ENCODE data around the gene PLCB4. TPM values are rescaled to one million over a fixed set of nuclear protein-coding genes. Genes with fewer than 3 reads are reported as not detected.

The PLCB4 gene
- polyA plus RNA-seq, 1 of the 3 experiments (the other 2 are of a cell fraction), result 5.5 TPM

GRCh38 chr20:9388160-9388812, 319.4 kb downstream of the PLCB4 start:
- Histone ChIP-seq H3K4me3 (ENCODE audit: low read depth in 2 of 2, low read length in 1 of 2) (no peak overlapping the region), H3K9ac (no peak overlapping the region), H3K27ac (ENCODE audit: low read depth in 2 of 2, low read length in 1 of 2) (no peak overlapping the region), H3F3A (replicated peaks; ENCODE audit: insufficient read depth) (no peaks in the 10 kb centered on the region), H4K20me1 (ENCODE audit: insufficient read depth) (no peaks in the 10 kb centered on the region), H3K36me3 (replicated peaks in 1 of 2; ENCODE audit: control insufficient read depth in 1 of 2, insufficient read depth in 2 of 2, low read length in 1 of 2) (peaks cover 20 to 26% of the 10 kb centered on the region in 2 experiments), H3K9me2 (no peaks in the 10 kb centered on the region), H3K4me2 (no peak overlapping the region), H3K4me1 (ENCODE audit: control insufficient read depth in 1 of 2, insufficient read depth in 2 of 2, low read depth in 1 of 2, low read length in 1 of 2) (no peaks in the 10 kb centered on the region), H3K9me3 (no peaks in the 10 kb centered on the region), H2AFZ (ENCODE audit: low read depth) (no peak overlapping the region), H3K27me3 (ENCODE audit: insufficient read depth) (no peaks in the 10 kb centered on the region), H3K79me2 (ENCODE audit: insufficient read depth) (no peaks in the 10 kb centered on the region)
- ChIA-PET CTCF (interaction anchor here (1.0 to 1.5 kb wide), 3 partner anchors 13 to 534 kb away, joined by 3 to 5 read pairs (median 3); no protein-coding TSS in a partner anchor), POLR2A (no interaction called here)
- WGBS (ENCODE audit: low lambda C conversion rate), result 93% methylated on average over 8 of the region's 8 CpGs
- no peak for TF ChIP-seq IRF3 (IDR thresholded peaks at IDR 0.05; ENCODE audit: low read depth, low read length)
- TF ChIP-seq EP300 (IDR thresholded peaks at IDR 0.05; ENCODE audit: borderline replicate concordance in 1 of 2, low read depth in 1 of 2, low read length in 1 of 2), result no peak
- no peak for TF ChIP-seq ZBTB33 (IDR thresholded peaks at IDR 0.05; ENCODE audit: borderline replicate concordance, low read depth)
- TF ChIP-seq SIN3A (IDR thresholded peaks at IDR 0.05; ENCODE audit: borderline replicate concordance, low read depth, low read length), result no peak
- TF ChIP-seq RFX5 (IDR thresholded peaks at IDR 0.05; ENCODE audit: low read length), result no peak
- TF ChIP-seq USF1 (IDR thresholded peaks at IDR 0.05; ENCODE audit: borderline replicate concordance, low read depth), result no peak
- TF ChIP-seq JUND (IDR thresholded peaks at IDR 0.05), result no peak
- TF ChIP-seq NFIC (IDR thresholded peaks at IDR 0.05; ENCODE audit: borderline replicate concordance), result no peak
- TF ChIP-seq USF2 (IDR thresholded peaks at IDR 0.05; ENCODE audit: borderline replicate concordance, low read depth, low read length), result no peak
- TF ChIP-seq GABPA (IDR thresholded peaks at IDR 0.05; ENCODE audit: low read depth), result no peak
- no peak for TF ChIP-seq NRF1 (IDR thresholded peaks at IDR 0.05; ENCODE audit: low read depth, low read length)
- no peak for DNase-seq

- H3K4me2 ChIP-seq, result no peak overlapping the region
- POLR2A ChIA-PET, result no interaction called here
- H3K27me3 ChIP-seq (ENCODE audit: insufficient read depth), result no peaks in the 10 kb centered on the region
- no peaks in the 10 kb centered on the region for H3K4me1 ChIP-seq (ENCODE audit: control insufficient read depth in 1 of 2, insufficient read depth in 2 of 2, low read depth in 1 of 2, low read length in 1 of 2)
- H3K9me3 ChIP-seq, result no peaks in the 10 kb centered on the region
- H2AFZ ChIP-seq (ENCODE audit: low read depth), result no peak overlapping the region
- no peak overlapping the region for H3K27ac ChIP-seq (ENCODE audit: low read depth in 2 of 2, low read length in 1 of 2)
- CTCF ChIA-PET, result interaction anchor here (0.7 to 1.5 kb wide), 3 partner anchors 215 to 535 kb away, joined by 3 to 5 read pairs (median 3); no protein-coding TSS in a partner anchor
- H3K79me2 ChIP-seq (ENCODE audit: insufficient read depth), result no peaks in the 10 kb centered on the region
- no peak overlapping the region for H3K4me3 ChIP-seq (ENCODE audit: low read depth in 2 of 2, low read length in 1 of 2)
- no peaks in the 10 kb centered on the region for H4K20me1 ChIP-seq (ENCODE audit: insufficient read depth)
- DNase-seq, result no peak
- no peaks in the 10 kb centered on the region for H3K9me2 ChIP-seq
- no peak overlapping the region for H3K9ac ChIP-seq
- WGBS (ENCODE audit: low lambda C conversion rate), result 95% methylated on average over 2 of the region's 2 CpGs
- H3F3A ChIP-seq (replicated peaks; ENCODE audit: insufficient read depth), result no peaks in the 10 kb centered on the region
- TF ChIP-seq PBX3 (IDR thresholded peaks at IDR 0.05) (no peak), FOSL2 (IDR thresholded peaks at IDR 0.05; ENCODE audit: borderline replicate concordance, low read depth) (no peak), CTCF (IDR thresholded peaks at IDR 0.05) (no peak), ELF1 (IDR thresholded peaks at IDR 0.05) (no peak), SMC3 (IDR thresholded peaks at IDR 0.05; ENCODE audit: low read depth, low read length) (no peak), EZH2phosphoT487 (IDR thresholded peaks at IDR 0.05; ENCODE audit: borderline replicate concordance, low read depth) (no peak), MEF2A (IDR thresholded peaks at IDR 0.05; ENCODE audit: borderline replicate concordance, low read depth) (no peak)
- peaks cover 16 to 26% of the 10 kb centered on the region in 2 experiments for H3K36me3 ChIP-seq (replicated peaks in 1 of 2; ENCODE audit: control insufficient read depth in 1 of 2, insufficient read depth in 2 of 2, low read length in 1 of 2)
Measured at GRCh38 chr20:9388813-9389161, 319.9 kb downstream of the PLCB4 start.

Data from SK-N-SH (cell line).